OCI-LY3 (cell line): ENCODE results near the gene PRPF19.

ENCODE experiments used
- EZH2phosphoT487 ChIP-seq: fragments of 200-600 bp; shearing (Covaris generic); IDR thresholded peaks from 2 replicates; pipeline ENCODE4 v1.6.1; 2018; ENCODE audit warnings: antibody characterized with exemption, mixed run types, low read depth
- TF ChIP-seq, protein P1 (sequence below): fragments of 200-600, 300-600 bp; sonication (generic); IDR thresholded peaks from 2 replicates; pipeline ENCODE4 v1.5.1; 2014; ENCODE audit warnings: antibody characterized with exemption, low read length, low read depth

DNA sequence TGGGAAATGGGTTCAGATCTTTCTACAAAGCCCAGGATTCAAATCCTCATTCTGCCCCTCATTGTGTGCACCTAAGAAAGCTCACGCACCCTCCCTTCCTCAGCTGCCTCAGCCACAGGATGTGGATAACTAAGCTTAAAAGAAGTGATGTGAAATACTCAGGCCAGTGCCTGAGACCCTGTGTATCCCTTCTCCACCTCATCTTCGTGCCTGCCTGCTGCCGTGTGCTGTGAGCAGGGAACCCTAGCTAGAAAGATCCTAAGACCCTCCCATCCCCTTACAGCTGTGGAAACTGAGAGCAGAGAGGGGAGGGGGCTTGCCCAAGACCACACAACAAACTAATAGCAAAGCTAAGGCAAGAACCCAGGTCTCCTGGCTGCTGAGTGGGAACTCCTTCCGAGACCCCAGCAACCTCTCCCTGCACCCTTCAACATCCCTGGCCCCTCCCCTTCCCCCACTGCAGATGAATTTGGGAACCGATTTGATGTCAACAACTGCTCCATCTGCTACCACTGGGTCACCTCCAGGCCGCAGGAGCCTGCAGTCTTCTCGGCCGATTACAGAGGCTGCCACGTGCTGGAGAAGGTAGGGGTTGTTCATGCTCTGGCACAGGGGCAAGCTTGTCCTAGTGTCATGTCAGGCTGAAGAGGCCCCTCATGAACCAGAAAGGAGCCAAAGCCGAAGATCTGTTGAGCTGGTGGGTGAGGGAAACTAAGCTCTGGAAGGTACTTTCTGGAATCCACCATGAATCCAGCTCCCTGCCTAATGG lies 37.5 kb downstream of the PRPF19 start:
- TF ChIP-seq, protein P1, sequence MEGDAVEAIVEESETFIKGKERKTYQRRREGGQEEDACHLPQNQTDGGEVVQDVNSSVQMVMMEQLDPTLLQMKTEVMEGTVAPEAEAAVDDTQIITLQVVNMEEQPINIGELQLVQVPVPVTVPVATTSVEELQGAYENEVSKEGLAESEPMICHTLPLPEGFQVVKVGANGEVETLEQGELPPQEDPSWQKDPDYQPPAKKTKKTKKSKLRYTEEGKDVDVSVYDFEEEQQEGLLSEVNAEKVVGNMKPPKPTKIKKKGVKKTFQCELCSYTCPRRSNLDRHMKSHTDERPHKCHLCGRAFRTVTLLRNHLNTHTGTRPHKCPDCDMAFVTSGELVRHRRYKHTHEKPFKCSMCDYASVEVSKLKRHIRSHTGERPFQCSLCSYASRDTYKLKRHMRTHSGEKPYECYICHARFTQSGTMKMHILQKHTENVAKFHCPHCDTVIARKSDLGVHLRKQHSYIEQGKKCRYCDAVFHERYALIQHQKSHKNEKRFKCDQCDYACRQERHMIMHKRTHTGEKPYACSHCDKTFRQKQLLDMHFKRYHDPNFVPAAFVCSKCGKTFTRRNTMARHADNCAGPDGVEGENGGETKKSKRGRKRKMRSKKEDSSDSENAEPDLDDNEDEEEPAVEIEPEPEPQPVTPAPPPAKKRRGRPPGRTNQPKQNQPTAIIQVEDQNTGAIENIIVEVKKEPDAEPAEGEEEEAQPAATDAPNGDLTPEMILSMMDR: no peak
- TF ChIP-seq EZH2phosphoT487: no peak
